Umbilical cord (tissue), 2 donors: ENCODE data around the gene KLK7. TPM values are rescaled to one million over a fixed set of nuclear protein-coding genes. Genes with fewer than 3 reads are reported as not detected.

Experiments used
- DNase-seq: peaks from one replicate; pipeline ENCODE4 v3.0.0-alpha.2; 2015; ENCODE audit warnings: low spot score
- total RNA-seq: library from RNA; depleted of rRNA; stranded (reverse); fragments of >200 nt; gene quantifications from one replicate; pipeline ENCODE4 v1.2.3, GENCODE V29; 2014; ENCODE audit warnings: low replicate concordance; ENCODE audit not compliant: insufficient read depth

KLK7 gene
- total RNA-seq, 1 donor from 2014 or later, result 0.72 TPM

- no peak for DNase-seq
Measured at GRCh38 chr19:50933640-50934039, 50.1 kb downstream of the KLK7 start.

GRCh38 chr19:50932690-50933083 lies 51.0 kb downstream of the KLK7 start:
- DNase-seq, result no peak

GRCh38 chr19:50932018-50932689 lies 51.6 kb downstream of the KLK7 start:
- DNase-seq, result no peak

- no peak for DNase-seq
Measured at GRCh38 chr19:50931023-50931422, 52.7 kb downstream of the KLK7 start.

- no peak for DNase-seq
Measured at GRCh38 chr19:50928831-50929230, 54.9 kb downstream of the KLK7 start.

Other genes with a start within 250 kb of the KLK7 start
- not detected for gene GPR32, start 213.5 kb downstream of the KLK7 start, total RNA-seq
- not detected for gene ACP4, start 193.5 kb downstream of the KLK7 start, total RNA-seq
- gene KLK1, start 160.1 kb downstream of the KLK7 start, total RNA-seq, result not detected
- gene KLK15, start 150.3 kb downstream of the KLK7 start, total RNA-seq, result 1.2 TPM
- 0.48 TPM for gene KLK3, start 129.0 kb downstream of the KLK7 start, total RNA-seq
- 9.6 TPM for gene KLK2, start 110.5 kb downstream of the KLK7 start, total RNA-seq
- 1.4 TPM for gene KLK4, start 72.5 kb downstream of the KLK7 start, total RNA-seq
- gene KLK5, start 30.9 kb downstream of the KLK7 start, total RNA-seq, result not detected
- not detected for gene KLK6, start 14.3 kb downstream of the KLK7 start, total RNA-seq
- not detected for gene KLK8, start 17.7 kb upstream of the KLK7 start, total RNA-seq
- gene KLK10, start 35.8 kb upstream of the KLK7 start, total RNA-seq, result 0.24 TPM
- gene KLK11, start 42.7 kb upstream of the KLK7 start, total RNA-seq, result 3.9 TPM
- gene KLK12, start 51.1 kb upstream of the KLK7 start, total RNA-seq, result not detected
- not detected for gene KLK13, start 81.2 kb upstream of the KLK7 start, total RNA-seq
- gene KLK14, start 99.0 kb upstream of the KLK7 start, total RNA-seq, result not detected
- gene CTU1, start 124.5 kb upstream of the KLK7 start, total RNA-seq, result 9.4 TPM
- gene SIGLEC9, start 141.0 kb upstream of the KLK7 start, total RNA-seq, result 2.2 TPM
- gene SIGLEC7, start 158.4 kb upstream of the KLK7 start, total RNA-seq, result 3.1 TPM
- 5.3 TPM for gene CD33, start 241.2 kb upstream of the KLK7 start, total RNA-seq